ENCODE measurements around the gene GDF10.

GDF10 gene

GRCh38 chr10:47330804-47331203 lies 30.8 kb downstream of the GDF10 start:
- no peaks in the 10 kb centered on the region for H3K9me3 ChIP-seq
- no peaks in the 10 kb centered on the region for H3K27me3 ChIP-seq
- H3K27ac ChIP-seq = no peak overlapping the region
- intact Hi-C loops (cut with DNase I; ENCODE audit: low total_unique reads) = no loop called here
- H3K4me3 ChIP-seq = no peak overlapping the region
- H3K36me3 ChIP-seq = no peaks in the 10 kb centered on the region
- H3K4me1 ChIP-seq = peaks cover 0 to under 1% (median 0%) of the 10 kb centered on the region in 4 donors
- DNase-seq = peak in 1 of 2 donors; percentile 48
- TF ChIP-seq, protein P1, sequence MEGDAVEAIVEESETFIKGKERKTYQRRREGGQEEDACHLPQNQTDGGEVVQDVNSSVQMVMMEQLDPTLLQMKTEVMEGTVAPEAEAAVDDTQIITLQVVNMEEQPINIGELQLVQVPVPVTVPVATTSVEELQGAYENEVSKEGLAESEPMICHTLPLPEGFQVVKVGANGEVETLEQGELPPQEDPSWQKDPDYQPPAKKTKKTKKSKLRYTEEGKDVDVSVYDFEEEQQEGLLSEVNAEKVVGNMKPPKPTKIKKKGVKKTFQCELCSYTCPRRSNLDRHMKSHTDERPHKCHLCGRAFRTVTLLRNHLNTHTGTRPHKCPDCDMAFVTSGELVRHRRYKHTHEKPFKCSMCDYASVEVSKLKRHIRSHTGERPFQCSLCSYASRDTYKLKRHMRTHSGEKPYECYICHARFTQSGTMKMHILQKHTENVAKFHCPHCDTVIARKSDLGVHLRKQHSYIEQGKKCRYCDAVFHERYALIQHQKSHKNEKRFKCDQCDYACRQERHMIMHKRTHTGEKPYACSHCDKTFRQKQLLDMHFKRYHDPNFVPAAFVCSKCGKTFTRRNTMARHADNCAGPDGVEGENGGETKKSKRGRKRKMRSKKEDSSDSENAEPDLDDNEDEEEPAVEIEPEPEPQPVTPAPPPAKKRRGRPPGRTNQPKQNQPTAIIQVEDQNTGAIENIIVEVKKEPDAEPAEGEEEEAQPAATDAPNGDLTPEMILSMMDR (IDR thresholded peaks at IDR 0.05) = no peak

- Histone ChIP-seq H3K4me1 (peaks cover 0 to 7% (median 3%) of the 10 kb centered on the region in 4 donors), H3K9me3 (no peaks in the 10 kb centered on the region), H3K27ac (no peak overlapping the region), H3K36me3 (no peaks in the 10 kb centered on the region), H3K27me3 (no peaks in the 10 kb centered on the region), H3K4me3 (no peak overlapping the region)
- peak in 1 of 2 donors; percentile 44 for DNase-seq
- intact Hi-C loops (cut with DNase I; ENCODE audit: low total_unique reads) = no loop called here
- TF ChIP-seq, protein P1 (IDR thresholded peaks at IDR 0.05) = no peak
Observed at GRCh38 chr10:47331491-47331890, 31.5 kb downstream of the GDF10 start.

DNA sequence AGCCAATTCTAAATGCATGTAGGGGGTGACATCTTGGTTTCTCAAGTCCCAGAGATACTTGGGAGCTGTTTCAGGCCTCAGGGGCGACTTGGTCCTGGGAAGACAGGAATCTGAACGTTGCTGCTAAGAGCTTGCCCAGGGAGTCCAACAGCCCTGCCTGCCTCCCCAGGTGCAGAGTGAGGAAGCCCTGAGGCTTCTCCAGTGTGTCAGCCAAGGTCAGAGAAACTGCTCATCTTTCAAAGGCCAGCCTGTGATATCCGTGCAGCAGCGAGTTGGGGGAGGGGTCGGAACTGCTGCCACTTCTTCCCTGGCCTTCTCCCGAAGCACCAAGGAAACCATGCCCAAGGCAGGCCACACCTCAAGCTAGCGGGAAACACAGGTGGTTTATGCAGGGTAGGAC lies 32.0 kb downstream of the GDF10 start:
- no peaks in the 10 kb centered on the region for H3K27me3 ChIP-seq
- peaks cover 0 to 10% (median 3%) of the 10 kb centered on the region in 4 donors for H3K4me1 ChIP-seq
- no peak overlapping the region for H3K27ac ChIP-seq
- peak in 1 of 2 donors; percentile 50 for DNase-seq
- no peaks in the 10 kb centered on the region for H3K9me3 ChIP-seq
- TF ChIP-seq, protein P1 (IDR thresholded peaks at IDR 0.05) = no peak
- intact Hi-C loops (cut with DNase I; ENCODE audit: low total_unique reads) = no loop called here
- no peaks in the 10 kb centered on the region for H3K36me3 ChIP-seq
- no peak overlapping the region for H3K4me3 ChIP-seq

DNA sequence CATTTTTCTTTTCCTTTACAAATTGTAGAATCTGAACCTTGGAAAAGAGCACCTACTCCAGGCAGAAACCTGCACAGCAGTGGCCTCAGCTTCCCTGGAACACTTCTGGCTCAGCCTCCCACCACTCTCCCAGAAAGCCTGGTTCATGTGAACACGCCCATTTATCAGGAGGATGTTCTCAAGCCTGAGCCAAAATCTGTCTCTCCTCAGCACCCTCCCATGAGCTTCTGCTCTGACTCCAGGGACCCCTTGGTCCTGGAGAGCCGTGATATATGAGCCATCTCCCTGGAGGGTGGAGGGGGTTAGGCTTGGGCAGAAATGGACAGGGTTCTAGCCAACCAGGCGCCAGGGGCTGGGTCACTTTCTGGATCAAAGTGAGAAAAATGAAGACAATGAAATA lies 32.4 kb downstream of the GDF10 start:
- TF ChIP-seq, protein P1 (IDR thresholded peaks at IDR 0.05) = no peak
- DNase-seq = no peak
- Histone ChIP-seq H3K4me1 (peaks cover 0 to 10% (median 3%) of the 10 kb centered on the region in 4 donors), H3K4me3 (no peak overlapping the region), H3K27ac (no peak overlapping the region), H3K27me3 (no peaks in the 10 kb centered on the region), H3K36me3 (no peaks in the 10 kb centered on the region), H3K9me3 (no peaks in the 10 kb centered on the region)
- intact Hi-C loops (cut with DNase I; ENCODE audit: low total_unique reads) = no loop called here

DNA sequence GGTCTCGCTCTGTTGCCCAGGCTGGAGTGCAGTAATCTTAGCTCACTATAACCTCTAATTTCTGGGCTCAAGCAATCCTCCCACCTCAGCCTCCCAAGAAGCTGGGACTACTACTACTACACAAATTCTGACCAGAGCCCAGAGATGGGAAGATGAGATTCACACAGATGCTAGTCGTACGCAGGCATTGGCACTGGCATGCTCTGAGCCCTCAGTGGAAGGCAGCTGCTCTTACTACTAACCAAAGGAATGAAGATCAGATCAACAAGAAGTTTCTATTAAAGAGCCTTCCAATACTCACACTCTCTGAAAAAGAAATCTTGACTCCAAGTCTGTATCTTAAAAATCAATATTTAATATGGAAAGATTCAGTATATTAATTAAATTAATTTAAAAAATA lies 32.9 kb downstream of the GDF10 start:
- no peak overlapping the region for H3K4me3 ChIP-seq
- TF ChIP-seq, protein P1 (IDR thresholded peaks at IDR 0.05) = no peak
- intact Hi-C loops (cut with DNase I; ENCODE audit: low total_unique reads) = no loop called here
- DNase-seq = peak in 1 of 2 donors; percentile 4
- no peaks in the 10 kb centered on the region for H3K9me3 ChIP-seq
- no peak overlapping the region for H3K27ac ChIP-seq
- H3K36me3 ChIP-seq = no peaks in the 10 kb centered on the region
- no peaks in the 10 kb centered on the region for H3K27me3 ChIP-seq
- H3K4me1 ChIP-seq = peaks cover 0 to 10% (median 3%) of the 10 kb centered on the region in 4 donors

GRCh38 chr10:47333532-47333931 lies 33.5 kb downstream of the GDF10 start:
- no peaks in the 10 kb centered on the region for H3K9me3 ChIP-seq

More at GRCh38 chr10:47333532-47333931, 33.5 kb downstream of the GDF10 start:
- Histone ChIP-seq H3K4me1 (peaks cover 0 to 10% (median 3%) of the 10 kb centered on the region in 4 donors), H3K27ac (no peak overlapping the region), H3K27me3 (no peaks in the 10 kb centered on the region), H3K4me3 (no peak overlapping the region), H3K36me3 (no peaks in the 10 kb centered on the region)
- peak in 1 of 2 donors; percentile 4 for DNase-seq
- TF ChIP-seq, protein P1 (IDR thresholded peaks at IDR 0.05) = no peak
- intact Hi-C loops (cut with DNase I; ENCODE audit: low total_unique reads) = no loop called here
